PC-3 (cell line): ENCODE data around the gene DENND6A.

Source experiments
- CTCF ChIP-seq: fragments of 300-600 bp; sonication (generic); conservative IDR thresholded peaks from 2 replicates; pipeline ENCODE4 v1.5.1; 2017; ENCODE audit warnings: antibody characterized with exemption, low read depth, mild to moderate bottlenecking, low read length
- EZH2 ChIP-seq: fragments of 300-600 bp; sonication (generic); IDR thresholded peaks from one replicate; pipeline ENCODE4 v1.6.1; 2017; ENCODE audit warnings: antibody characterized with exemption, mild to moderate bottlenecking, low read length; ENCODE audit not compliant: unreplicated experiment
- EZH2phosphoT487 ChIP-seq: fragments of 300-600 bp; sonication (generic); IDR thresholded peaks from 2 replicates; pipeline ENCODE4 v1.6.1; 2018; ENCODE audit warnings: mild to moderate bottlenecking, antibody characterized with exemption, low read length, borderline replicate concordance

- peak; percentile 35; the same call in 1 of the 2 replicates for TF ChIP-seq CTCF
- TF ChIP-seq EZH2phosphoT487 = no peak
- TF ChIP-seq EZH2 = no peak
Measured at GRCh38 chr3:57682284-57682683, 10.6 kb downstream of the DENND6A start.
